GM12878 (cell line): ENCODE results near the gene TMEM109. TPM values are rescaled to one million over a fixed set of nuclear protein-coding genes. Genes with fewer than 3 reads are reported as not detected.

Experiments
- ATAC-seq: fragments of 200-7000 bp; cut with Tn5 transposase; 3 replicates; pipeline ENCODE4 v1.9.1; 2020; ENCODE audit warnings: mild to moderate bottlenecking, moderate library complexity
- BruUV-seq: library from RNA; stranded (reverse); fragments of 400-500 nt; replicated peaks from 2 replicates; lab custom pipeline; 2021; lab: Mats Ljungman, UMichigan
- CTCF ChIA-PET: fragments of 300-600 bp; sonication (Branson Sonifier 250); formaldehyde crosslinking; extraction: SDS; loops from one replicate; lab custom pipeline; 2021; ENCODE audit warnings: inconsistent platforms; lab: Yijun Ruan, JAX
- POLR2A ChIA-PET: fragments of 350-600 bp; formaldehyde crosslinking; extraction: SDS; loops from one replicate; lab custom pipeline; 2021; ENCODE audit warnings: inconsistent platforms; lab: Charles Lee
- RAD21 ChIA-PET: fragments of 300-600 bp; sonication (Branson Sonifier 250); formaldehyde crosslinking; loops from one replicate; lab custom pipeline; 2023; ENCODE audit warnings: antibody characterized with exemption; ENCODE audit not compliant: unreplicated experiment; lab: Charles Lee
- SMC1A ChIA-PET: fragments of 300-600 bp; sonication (Branson Sonifier 250); formaldehyde crosslinking; loops from one replicate; lab custom pipeline; 2023; ENCODE audit not compliant: unreplicated experiment, uncharacterized antibody; lab: Charles Lee
- DNase-seq: peaks from one replicate; pipeline ENCODE4 v3.0.0-alpha.2; 2011; ENCODE audit warnings: low read depth, low spot score
- FAIRE-seq: peaks from 3 replicates; lab custom pipeline; 2011; peaks lifted over from hg19 to GRCh38; lab: Jason Lieb, UNC
- H2AFZ ChIP-seq: 2 replicates; pipeline ENCODE4 v1.6.0; 2011; ENCODE audit warnings: low read depth, low read length, control low read depth; ENCODE audit not compliant: control insufficient read depth
- H3K27ac ChIP-seq: 2 replicates; pipeline ENCODE4 v1.5.1; 2011; ENCODE audit warnings: control low read depth; ENCODE audit not compliant: control insufficient read depth, insufficient read depth
- H3K27me3 ChIP-seq, 2 experiments: replicated peaks in 1 of 2; 2 replicates each; pipeline versions ENCODE4 v1.6.0 to v1.6.1; 2011; ENCODE audit warnings: low read length in 1 of 2; ENCODE audit not compliant: control insufficient read depth in 2 of 2, insufficient read depth in 2 of 2
- H3K36me3 ChIP-seq, 2 experiments: 2 replicates each; pipeline ENCODE4 v1.5.1; 2011; ENCODE audit warnings: low read length in 1 of 2; ENCODE audit not compliant: control insufficient read depth in 2 of 2, insufficient read depth in 2 of 2
- H3K4me1 ChIP-seq: 2 replicates; pipeline ENCODE4 v1.6.1; 2011; ENCODE audit warnings: mild to moderate bottlenecking, low read length, moderate library complexity, mixed read lengths; ENCODE audit not compliant: control insufficient read depth, insufficient read depth
- H3K4me2 ChIP-seq: 2 replicates; pipeline ENCODE4 v1.6.0; 2011; ENCODE audit warnings: control low read depth; ENCODE audit not compliant: control insufficient read depth, insufficient read depth
- H3K4me3 ChIP-seq: fragments of 200-600 bp; sonication (generic); 2 replicates; pipeline ENCODE4 v1.5.1; 2016
- H3K79me2 ChIP-seq: 2 replicates; pipeline ENCODE4 v1.6.0; 2011; ENCODE audit warnings: low read length; ENCODE audit not compliant: control insufficient read depth, insufficient read depth
- H3K9ac ChIP-seq: 2 replicates; pipeline ENCODE4 v1.8.0; 2011; ENCODE audit warnings: low read length, control low read depth, mixed read lengths; ENCODE audit not compliant: control insufficient read depth, insufficient read depth
- H3K9me3 ChIP-seq: replicated peaks from 3 replicates; pipeline ENCODE4 v1.5.1; 2011; ENCODE audit warnings: mild to moderate bottlenecking, low read length; ENCODE audit not compliant: control insufficient read depth, insufficient read depth
- H4K20me1 ChIP-seq: 2 replicates; pipeline ENCODE4 v1.6.0; 2011; ENCODE audit not compliant: control insufficient read depth, insufficient read depth
- CREB1 ChIP-seq: IDR thresholded peaks from 2 replicates; pipeline ENCODE4 v1.6.1; 2012; ENCODE audit warnings: low read depth, mild to moderate bottlenecking, inconsistent platforms
- KDM1A ChIP-seq: fragments of 200-600 bp; sonication (generic); IDR thresholded peaks from 2 replicates; pipeline ENCODE4 v1.6.1; 2016; ENCODE audit warnings: borderline replicate concordance
- MYC ChIP-seq: IDR thresholded peaks from 2 replicates; pipeline ENCODE4 v1.6.1; 2011; ENCODE audit warnings: mild to moderate bottlenecking, low read length, moderate library complexity, inconsistent platforms; ENCODE audit not compliant: insufficient read depth, insufficient replicate concordance, insufficient read length, severe bottlenecking
- NR2C2 ChIP-seq: IDR thresholded peaks from 2 replicates; pipeline ENCODE4 v1.6.1; 2011; ENCODE audit warnings: borderline replicate concordance, low read depth; ENCODE audit not compliant: control insufficient read depth, insufficient read length
- PBX3 ChIP-seq: IDR thresholded peaks from 2 replicates; pipeline ENCODE4 v1.6.1; 2011; ENCODE audit warnings: mild to moderate bottlenecking, low read depth, low read length, moderate library complexity; ENCODE audit not compliant: insufficient replicate concordance
- POLR2A ChIP-seq: IDR thresholded peaks from 2 replicates; pipeline ENCODE4 v1.6.1; 2011; ENCODE audit warnings: low read depth, mild to moderate bottlenecking, low read length
- REST ChIP-seq: IDR thresholded peaks from 2 replicates; pipeline ENCODE4 v1.6.1; 2012; ENCODE audit warnings: mild to moderate bottlenecking, low read depth, low read length
- SUZ12 ChIP-seq: fragments of 200-600 bp; sonication (generic); IDR thresholded peaks from one replicate; pipeline ENCODE4 v1.6.1; 2018; ENCODE audit warnings: antibody characterized with exemption, mild to moderate bottlenecking; ENCODE audit not compliant: unreplicated experiment
- ZBTB11 ChIP-seq: fragments of 450-650 bp; formaldehyde crosslinking; IDR thresholded peaks from 2 replicates; pipeline ENCODE4 v1.5.0; 2022; ENCODE audit warnings: mild to moderate bottlenecking, missing genetic modification characterization
- ZNF592 ChIP-seq: fragments of 450-650 bp; IDR thresholded peaks from 2 replicates; pipeline ENCODE4 v1.6.1; 2017; ENCODE audit warnings: mild to moderate bottlenecking, moderate library complexity
- WGBS: methylation state at CpG from one replicate; pipeline ENCODE4 v1.1.6; 2016; ENCODE audit warnings: low lambda C conversion rate; ENCODE audit not compliant: insufficient replicate concordance, insufficient coverage; ENCODE audit errors: missing lambda C conversion rate; 5-methylcytosine and 5-hydroxymethylcytosine counted together
- in situ Hi-C: fragments of 300-500 bp; cut with MboI; formaldehyde crosslinking; loops from 9 replicates; pipeline ENCODE4 v1.14.3; 2018; ENCODE audit warnings: mixed read lengths
- intact Hi-C: fragments of 100-400 bp; cut with micrococcal nuclease; formaldehyde crosslinking; loops from one replicate; pipeline ENCODE4 v1.14.2; 2022; ENCODE audit not compliant: unreplicated experiment
- polyA plus RNA-seq, 11 experiments: library from polyadenylated mRNA; depleted of rRNA in 4 of 11; unstranded in 6 of 11; stranded (reverse) in 5 of 11; fragments of >200 nt; fragmentation: Nextera tagmentation in 4 of 11; fragmentation: Illumina TruSeq in 1 of 11; extraction: Ambion mirVana in 4 of 11; extraction: Trizol in 1 of 11; gene quantifications; 1 replicate in 1 of 11; 2 replicates in 10 of 11; pipeline versions ENCODE4 v1.2.1 to v1.2.3, GENCODE V29; 2011 to 2016; ENCODE audit warnings: inconsistent platforms in 2 of 11, missing spikeins in 2 of 11, low read depth in 1 of 11
- total RNA-seq, 4 experiments: library from RNA; depleted of rRNA in 3 of 4; stranded (reverse); fragments of >200 nt in 3 of 4; fragmentation: Illumina TruSeq in 1 of 4; extraction: Trizol in 1 of 4; gene quantifications; 2 replicates each; pipeline versions ENCODE4 v1.2.1 to v1.2.3, GENCODE V29; 2013 to 2021

TMEM109 gene
- total and polyA plus RNA-seq, 10 of the 15 experiments (the other 5 are each of a cell fraction or from before 2014, with no cell fraction given), result 21.9 to 199 (median 85.2) TPM

- FAIRE-seq, result no peak
- Histone ChIP-seq H3K4me2 (no peak overlapping the region), H3K4me3 (no peak overlapping the region), H3K36me3 (peaks cover 9 to 31% of the 10 kb centered on the region in 2 experiments), H2AFZ (no peak overlapping the region), H3K27ac (no peak overlapping the region), H3K9me3 (no peaks in the 10 kb centered on the region), H3K79me2 (no peaks in the 10 kb centered on the region), H3K4me1 (no peaks in the 10 kb centered on the region), H3K9ac (no peak overlapping the region), H4K20me1 (no peaks in the 10 kb centered on the region), H3K27me3 (no peaks in the 10 kb centered on the region)
- RAD21 ChIA-PET, result no interaction called here
- 96% methylated on average over 7 of the region's 7 CpGs for WGBS
- POLR2A ChIA-PET, result interaction anchor here (0.5 to 0.6 kb wide), 3 partner anchors 31 to 115 kb away, joined by 3 to 5 read pairs (median 4); no protein-coding TSS in a partner anchor
- no peak for ATAC-seq
- CTCF ChIA-PET, result interaction anchor here (0.8 to 7.1 kb wide), 4 partner anchors 8 to 60 kb away, joined by 4 to 108 read pairs (median 28); no protein-coding TSS in a partner anchor
- intact Hi-C loops, result no loop called here
- SMC1A ChIA-PET, result no interaction called here
- BruUV-seq, result no TSS peak
- no peak for DNase-seq
- in situ Hi-C loops, result loop anchor here (5.0 kb wide), 1 partner anchor 119 kb away; no protein-coding TSS in a partner anchor
- TF ChIP-seq MYC (no peak), SUZ12 (no peak), POLR2A (no peak), NR2C2 (no peak), KDM1A (no peak), PBX3 (no peak), CREB1 (no peak), ZNF592 (no peak), ZBTB11 (CRISPR knock-in tag) (no peak), REST (no peak)
These were observed 22.7 kb upstream of the TMEM109 start for GRCh38 chr11:60891103-60891741.
